Nephron progenitor cell (in vitro differentiated cells): ENCODE results near the gene SLC25A10.
"Not testable (repeated sequence)": the region's sequence is repeated elsewhere in the genome, so short reads cannot be mapped to it uniquely, and the experiment has no call there.

ENCODE experiments used
- DNase-seq: peaks from one replicate; pipeline ENCODE4 v3.0.0; 2021
- H3K27ac Mint-ChIP-seq: 2 replicates; pipeline ENCODE4 v1.8.0; 2021; ENCODE audit warnings: mild to moderate bottlenecking, moderate library complexity, mixed read lengths
- H3K27me3 Mint-ChIP-seq: 2 replicates; pipeline ENCODE4 v1.8.0; 2021; ENCODE audit warnings: mild to moderate bottlenecking, low read depth, mixed read lengths; ENCODE audit not compliant: poor library complexity
- H3K36me3 Mint-ChIP-seq: 2 replicates; pipeline ENCODE4 v1.8.0; 2021; ENCODE audit warnings: low read depth, mixed read lengths
- H3K4me1 Mint-ChIP-seq: 2 replicates; pipeline ENCODE4 v1.8.0; 2021; ENCODE audit warnings: mixed read lengths
- H3K4me3 Mint-ChIP-seq: 2 replicates; pipeline ENCODE4 v1.8.0; 2021; ENCODE audit warnings: mild to moderate bottlenecking, moderate library complexity, mixed read lengths
- H3K9me3 Mint-ChIP-seq: 2 replicates; pipeline ENCODE4 v1.8.0; 2021; ENCODE audit warnings: mild to moderate bottlenecking, moderate library complexity, mixed read lengths
- CTCF ChIP-seq: fragments of 200-600 bp; sonication (generic); IDR thresholded peaks from 2 replicates; pipeline ENCODE4 v1.5.0; 2021; ENCODE audit warnings: antibody characterized with exemption

The SLC25A10 gene

GRCh38 chr17:81734405-81735263 is 22.6 kb downstream of the SLC25A10 start:
- DNase-seq = no peak
- Mint-ChIP-seq H3K9me3 (no peaks in the 10 kb centered on the region), H3K4me1 (peaks cover 20% of the 10 kb centered on the region), H3K4me3 (no peak overlapping the region), H3K27me3 (peaks cover 58% of the 10 kb centered on the region), H3K36me3 (no peaks in the 10 kb centered on the region), H3K27ac (no peak overlapping the region)
- no peak for TF ChIP-seq CTCF

GRCh38 chr17:81735264-81736102 is 23.4 kb downstream of the SLC25A10 start:
- Mint-ChIP-seq H3K27me3 (peaks cover 60% of the 10 kb centered on the region), H3K36me3 (no peaks in the 10 kb centered on the region), H3K9me3 (no peaks in the 10 kb centered on the region), H3K27ac (no peak overlapping the region), H3K4me3 (no peak overlapping the region), H3K4me1 (peaks cover 20% of the 10 kb centered on the region)
- DNase-seq = no peak
- TF ChIP-seq CTCF = no peak

GRCh38 chr17:81737947-81738800 is 26.1 kb downstream of the SLC25A10 start:
- Mint-ChIP-seq H3K27ac (no peak overlapping the region), H3K4me1 (peaks cover 11% of the 10 kb centered on the region), H3K4me3 (no peak overlapping the region), H3K27me3 (peaks cover 42% of the 10 kb centered on the region), H3K9me3 (no peaks in the 10 kb centered on the region), H3K36me3 (no peaks in the 10 kb centered on the region)
- DNase-seq = no peak
- TF ChIP-seq CTCF = no peak

- H3K36me3 Mint-ChIP-seq = no peaks in the 10 kb centered on the region
- peaks cover 36% of the 10 kb centered on the region for H3K27me3 Mint-ChIP-seq
- peaks cover 11% of the 10 kb centered on the region for H3K4me1 Mint-ChIP-seq
- H3K4me3 Mint-ChIP-seq = no peak overlapping the region
- DNase-seq = no peak
- TF ChIP-seq CTCF = no peak
- H3K27ac Mint-ChIP-seq = no peak overlapping the region
- H3K9me3 Mint-ChIP-seq = no peaks in the 10 kb centered on the region
These were observed 26.8 kb downstream of the SLC25A10 start for GRCh38 chr17:81738801-81739393.

GRCh38 chr17:81739593-81739992 is 27.5 kb downstream of the SLC25A10 start:
- H3K27ac Mint-ChIP-seq = peak overlapping the region; percentile 79

More at GRCh38 chr17:81739593-81739992, 27.5 kb downstream of the SLC25A10 start:
- H3K4me1 Mint-ChIP-seq = peaks cover 11% of the 10 kb centered on the region
- not testable (repeated sequence) for H3K36me3 Mint-ChIP-seq, H3K9me3 Mint-ChIP-seq, H3K4me3 Mint-ChIP-seq, DNase-seq
- H3K27me3 Mint-ChIP-seq = peaks cover 34% of the 10 kb centered on the region
